NCI-H510A treated with DMSO at 0.1 percent for 48 hours (cell line): ENCODE measurements around the gene H2BK1.

Source experiments
- DNase-seq: peaks from one replicate; lab custom pipeline; 2025; lab: John Stamatoyannopoulos, UW

The H2BK1 gene

GRCh38 chr7:151210087-151210854 lies at the start of gene H2BK1:
Gene H2BK1, minus strand, starts transcription at chr7:151210488. Its CDS starts 170 bp downstream, at chr7:151210318.
- no peak for DNase-seq

DNA sequence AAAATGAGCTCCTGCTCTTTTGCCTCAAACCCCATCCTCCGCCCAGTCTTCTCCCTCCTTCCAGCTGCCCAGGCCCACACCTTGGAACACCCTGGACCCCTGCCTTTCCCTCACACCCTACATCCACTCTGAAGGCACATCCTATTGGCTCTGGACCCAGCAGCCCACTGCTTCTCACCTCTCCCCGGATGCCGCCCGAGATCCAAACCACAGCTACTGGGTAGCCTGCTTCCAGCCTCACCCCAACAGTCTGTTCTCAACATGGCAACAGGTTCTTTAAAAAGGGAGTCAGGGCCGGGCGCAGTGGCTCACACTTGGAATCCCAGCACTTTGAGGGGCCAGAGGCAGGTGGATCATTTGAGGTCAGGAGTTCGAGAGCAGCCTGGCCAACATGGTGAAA lies 47.7 kb upstream of the H2BK1 start:
- no peak for DNase-seq

DNA sequence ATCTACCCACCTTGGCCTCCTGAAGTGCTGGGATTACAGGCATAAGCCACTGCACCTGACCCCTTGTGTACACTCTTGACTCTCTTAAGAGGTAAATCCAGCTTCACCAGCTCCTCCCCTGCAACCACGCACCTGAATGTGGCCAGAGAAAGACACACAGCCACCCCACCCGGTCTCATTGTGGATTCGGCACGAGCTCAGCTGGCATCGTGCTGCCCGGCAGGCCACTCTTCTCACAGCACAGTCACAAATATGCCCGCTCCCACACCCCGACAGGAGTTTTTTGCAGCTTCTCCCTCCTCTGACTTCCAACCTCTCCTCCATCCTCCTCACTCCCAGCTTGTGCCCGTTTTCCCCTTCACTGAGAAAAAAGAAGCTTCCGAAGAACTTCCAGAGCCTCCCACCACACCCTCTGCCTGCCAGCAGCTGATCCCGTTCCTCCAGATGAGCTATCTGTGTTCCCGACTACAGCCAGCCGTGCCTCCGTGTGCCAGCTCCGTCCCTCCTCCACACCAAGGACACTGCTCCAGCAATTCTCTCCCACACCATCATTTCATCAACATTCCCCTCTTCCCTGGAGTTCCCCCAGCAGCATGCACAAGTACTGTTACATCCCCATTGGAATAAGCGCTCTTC lies 46.2 kb upstream of the H2BK1 start:
- DNase-seq = no peak

- no peak for DNase-seq
Measured at GRCh38 chr7:151255390-151255789, 45.1 kb upstream of the H2BK1 start.

DNA sequence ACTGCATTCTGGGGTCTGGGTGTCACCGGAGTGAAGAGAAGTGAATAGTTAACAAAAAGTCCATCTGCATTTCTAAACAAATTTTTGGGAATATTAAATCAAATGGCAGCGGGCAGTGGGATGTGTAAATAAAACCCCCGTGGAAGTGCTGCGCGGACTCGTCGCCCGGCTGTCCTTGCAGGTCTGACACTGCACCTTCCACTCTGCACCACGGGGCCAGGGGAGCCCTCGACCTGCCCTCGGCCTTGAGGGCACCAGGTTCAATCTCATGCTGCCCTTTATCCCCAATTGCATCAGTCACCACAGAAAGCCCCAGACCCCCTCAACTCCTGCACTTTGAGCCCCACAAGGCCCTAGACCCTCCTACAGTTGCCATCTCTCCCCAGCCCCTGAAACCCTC lies 44.6 kb upstream of the H2BK1 start:
- DNase-seq = no peak

DNA sequence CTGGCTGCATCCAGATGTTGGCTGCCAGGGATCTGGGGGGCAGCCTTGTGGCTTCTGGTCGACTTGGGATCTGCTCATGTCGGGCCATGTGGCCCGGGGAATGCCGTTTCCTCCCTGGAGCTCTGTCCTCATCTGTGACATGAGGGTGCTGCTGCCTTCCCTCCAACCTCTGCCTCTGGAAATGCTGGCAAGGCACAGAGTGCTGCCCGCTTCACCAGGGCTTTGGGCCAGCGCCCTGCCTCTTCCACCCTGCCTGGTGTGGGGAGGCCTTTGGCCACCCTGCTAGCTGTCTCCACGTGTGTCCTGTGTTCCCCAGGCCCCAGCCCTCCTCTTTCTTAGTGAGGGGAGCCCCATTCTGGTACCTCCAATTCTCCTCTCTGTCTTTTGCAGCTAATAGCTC lies 44.0 kb upstream of the H2BK1 start:
- no peak for DNase-seq

- no peak for DNase-seq
Measured at GRCh38 chr7:151252961-151253711, 42.8 kb upstream of the H2BK1 start.

DNA sequence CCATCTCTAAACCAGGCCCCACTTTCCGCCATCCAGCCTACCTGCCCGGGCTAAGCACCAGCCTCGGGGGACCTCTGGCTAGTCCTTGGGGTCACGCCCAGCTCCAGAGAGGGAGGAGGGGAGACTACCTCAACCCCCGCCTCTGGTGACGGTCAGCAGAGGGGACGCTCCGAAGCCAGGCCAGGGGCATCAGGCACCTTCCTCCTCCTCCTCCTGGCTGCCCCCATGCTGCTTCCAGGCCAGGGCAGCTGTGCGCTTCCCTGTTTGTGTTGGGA lies 42.2 kb upstream of the H2BK1 start:
- DNase-seq = no peak

DNA sequence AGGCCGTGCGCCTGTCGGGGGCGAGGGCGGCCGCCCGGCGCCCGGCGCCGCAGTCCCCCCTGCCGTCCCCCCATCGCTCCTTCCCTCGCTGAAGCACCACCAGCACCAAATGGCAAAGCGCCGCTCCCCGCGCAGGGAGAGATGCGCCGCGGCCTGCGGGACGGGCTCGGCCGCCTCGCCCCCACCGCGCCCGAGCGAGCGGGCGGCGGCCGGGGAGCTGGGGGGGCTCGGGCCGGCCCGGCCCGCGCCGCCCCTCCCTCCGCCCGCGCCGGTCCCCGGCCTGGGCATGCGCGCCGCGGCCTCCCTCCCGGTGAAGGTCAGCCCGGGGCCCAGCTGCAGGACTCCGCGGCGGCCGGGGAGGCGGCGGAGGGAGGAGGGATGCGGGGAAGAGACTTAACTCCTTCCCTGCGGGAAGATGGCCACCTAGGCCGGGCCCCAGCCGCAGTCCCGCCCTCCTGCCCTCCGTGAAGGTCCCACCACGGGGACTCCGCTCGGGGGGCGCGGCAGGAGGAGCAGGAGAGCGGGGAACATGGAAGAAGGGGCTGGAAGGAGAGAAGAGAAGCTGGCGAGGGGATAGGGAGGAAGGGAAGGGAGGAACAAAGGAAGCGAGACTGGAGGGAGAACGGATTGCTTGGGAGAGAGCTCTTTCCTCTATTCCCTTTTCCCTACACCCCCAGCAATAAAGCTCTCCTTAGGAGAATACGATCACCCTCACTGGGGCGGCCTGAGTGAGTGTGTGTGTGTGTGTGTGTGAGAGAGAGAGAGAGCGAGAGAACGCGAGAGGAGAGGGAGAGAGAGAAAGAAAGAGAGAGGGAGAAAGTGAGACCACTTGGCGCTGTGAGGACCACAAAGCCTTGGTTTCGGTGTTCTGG lies 41.6 kb upstream of the H2BK1 start:
- DNase-seq = peak; percentile 53

DNA sequence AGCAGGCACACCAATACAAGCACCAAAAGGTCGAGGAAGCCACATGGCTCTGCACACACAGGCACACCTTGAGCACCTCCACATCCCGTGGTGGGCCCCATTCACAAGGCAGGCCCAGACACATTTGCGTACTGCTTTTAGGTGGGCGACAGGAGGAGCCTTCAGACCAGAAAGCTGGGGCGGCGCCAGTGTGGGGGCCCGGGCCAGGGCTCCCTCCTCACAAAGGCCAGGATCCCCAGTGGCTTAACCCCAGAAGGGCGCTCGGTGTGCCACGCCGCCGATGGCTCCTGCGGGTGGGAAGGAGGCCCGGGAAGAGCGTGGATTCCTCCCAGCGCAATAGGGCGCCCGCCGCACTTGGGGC lies 41.0 kb upstream of the H2BK1 start:
- DNase-seq = no peak

DNA sequence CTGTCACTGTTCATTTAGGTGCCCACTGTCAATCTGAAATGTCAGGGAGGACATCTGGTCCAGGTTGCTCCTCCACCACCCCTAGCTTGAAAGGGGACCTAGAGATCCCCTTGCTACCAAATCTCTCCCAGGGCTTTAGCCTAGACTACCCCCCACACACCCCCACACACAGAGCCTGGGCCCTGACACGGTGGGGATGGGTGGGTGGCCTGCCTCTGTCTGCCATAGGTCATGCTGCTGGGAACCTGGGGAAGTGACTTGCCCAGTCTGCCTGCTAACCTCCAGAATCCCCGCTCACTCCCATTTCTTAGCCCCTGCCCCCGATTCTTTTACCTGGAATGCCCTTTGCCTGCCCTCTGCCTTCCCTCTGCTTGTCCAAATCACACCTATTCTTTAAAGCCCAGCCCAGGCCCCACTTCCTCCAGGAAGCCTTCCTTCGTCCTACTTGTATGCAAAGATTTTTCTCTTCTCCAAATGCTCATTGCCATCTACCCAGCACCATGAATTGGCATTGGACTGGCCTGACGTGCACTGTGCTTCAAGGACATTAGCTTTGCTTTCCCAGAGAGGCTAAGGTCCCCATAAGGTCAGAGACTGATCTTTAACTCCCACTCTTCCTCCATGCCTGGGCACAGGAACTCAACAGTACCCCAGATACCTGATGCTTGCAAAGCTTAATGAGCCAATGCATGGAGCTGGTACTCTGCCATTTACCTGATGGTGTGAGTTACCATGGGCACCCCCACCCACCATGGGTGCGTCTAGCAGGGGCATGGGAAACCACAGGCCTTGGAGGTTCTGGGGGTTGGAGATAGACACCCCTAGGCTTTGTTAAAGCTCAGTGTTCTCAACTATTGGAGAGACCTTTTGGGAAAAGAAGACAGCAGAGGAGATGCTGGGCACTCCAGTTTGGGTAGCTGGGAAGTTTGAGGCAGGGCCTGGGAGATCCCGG lies 40.2 kb upstream of the H2BK1 start:
- no peak for DNase-seq

- DNase-seq = no peak
Measured at GRCh38 chr7:151249732-151250072, 39.4 kb upstream of the H2BK1 start.

DNA sequence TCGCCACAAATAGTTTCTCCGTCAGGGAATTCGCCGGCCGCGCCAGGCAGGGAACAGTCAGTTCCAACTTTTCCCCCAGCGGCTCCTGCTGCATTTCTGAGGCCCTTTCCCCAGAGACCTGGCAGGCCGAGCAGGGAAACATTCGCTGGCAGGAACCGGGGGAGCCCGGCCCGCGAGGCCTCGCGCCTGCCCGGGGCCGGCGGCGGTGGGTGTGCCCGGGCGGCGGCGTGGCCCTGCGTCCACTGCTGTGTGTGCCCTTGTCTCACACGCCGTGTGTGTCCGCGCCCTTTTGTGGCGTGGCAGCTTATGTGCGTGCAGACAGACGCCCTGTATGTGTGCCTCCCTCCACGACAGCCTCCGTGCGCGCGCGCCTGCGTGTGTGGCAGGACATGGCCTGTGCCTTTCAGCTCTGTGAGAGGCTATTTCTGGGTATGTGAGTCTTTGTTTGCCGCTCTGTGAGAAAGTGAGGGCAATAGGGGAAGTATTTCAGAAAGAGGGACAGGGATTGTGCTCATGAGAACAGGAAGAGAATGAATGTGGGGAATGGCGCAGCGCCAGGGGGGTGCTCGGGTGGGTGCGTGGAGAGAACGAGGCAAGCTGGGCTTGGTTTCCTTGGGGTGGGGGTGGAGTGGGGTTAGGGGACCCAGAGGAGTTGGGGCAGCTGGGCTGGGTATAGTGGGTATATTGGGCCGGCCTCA lies 38.9 kb upstream of the H2BK1 start:
- no peak for DNase-seq

DNA sequence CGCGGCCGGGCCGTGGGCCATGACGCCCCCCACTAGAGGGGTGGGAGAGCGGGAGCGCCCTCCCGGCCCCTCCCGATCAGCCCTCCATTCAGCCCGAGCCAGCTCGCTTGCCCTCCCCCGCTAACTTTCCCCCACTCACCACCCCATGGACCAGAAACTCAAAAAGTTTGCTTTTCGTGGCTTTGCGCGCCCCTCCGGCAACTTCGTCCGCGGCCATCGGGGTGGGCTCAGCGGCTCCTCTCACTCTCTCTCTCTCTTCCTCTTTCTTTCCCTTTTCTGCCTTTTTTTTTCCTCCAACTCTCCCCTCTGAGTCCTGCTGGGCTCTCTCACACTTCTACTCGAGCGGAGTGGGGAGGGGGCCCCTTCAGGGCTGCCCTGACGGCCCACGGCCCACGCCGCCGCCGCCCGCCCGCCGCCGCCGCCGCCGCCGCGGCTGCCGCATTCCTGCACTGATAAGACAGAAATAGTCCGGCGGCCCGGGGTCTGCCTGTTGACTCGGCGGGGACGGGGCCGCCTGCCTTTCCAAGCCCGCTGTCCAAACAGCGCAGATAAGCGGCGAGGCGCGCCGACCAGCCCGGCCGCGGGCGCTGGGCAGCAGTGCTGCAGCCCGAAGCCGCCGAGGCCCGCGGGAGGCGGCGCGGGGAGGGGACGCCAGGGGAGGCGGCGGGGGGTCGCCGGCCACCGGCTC lies 38.2 kb upstream of the H2BK1 start, which contains the start of gene SMARCD3:
TSS of gene SMARCD3 (minus strand) at position 349 of the 688 bp plus-strand sequence. CDS start at position 217, 132 bp downstream.
- DNase-seq = no peak

DNA sequence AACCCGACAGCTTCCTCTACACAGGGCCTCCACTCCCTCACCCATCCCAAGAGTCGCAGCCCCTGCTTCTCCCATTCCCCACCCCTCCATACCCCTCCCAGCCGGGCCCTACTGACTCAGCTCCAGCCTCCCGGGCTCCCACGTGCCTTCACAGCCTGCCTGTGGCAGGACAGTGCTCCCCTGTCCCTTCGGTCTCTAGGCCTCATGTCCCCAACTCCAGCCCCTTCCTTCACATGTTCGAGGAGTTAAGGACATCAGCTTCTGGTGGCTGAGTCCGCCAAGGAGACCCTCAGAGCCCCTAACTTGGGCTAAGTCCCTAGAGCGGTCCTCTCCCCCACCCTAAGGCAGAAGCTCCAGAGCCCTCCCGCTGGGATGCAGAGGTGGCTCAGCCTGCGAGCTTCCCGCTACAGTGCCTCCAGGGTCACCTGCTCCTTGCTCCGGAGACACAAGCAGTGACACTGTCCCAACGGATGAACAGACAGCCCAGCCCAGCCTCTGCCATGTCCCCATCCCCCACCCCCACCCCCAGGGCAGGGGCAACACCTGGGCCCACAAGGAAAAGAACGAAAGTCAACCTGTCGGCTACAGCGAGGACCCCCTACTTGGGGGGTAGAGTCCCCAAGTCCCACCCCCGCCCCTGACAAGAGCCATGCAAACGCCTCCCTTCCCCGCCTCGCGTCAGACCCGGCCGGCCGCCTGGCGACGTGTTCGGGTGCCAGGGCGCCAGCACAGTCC lies 37.5 kb upstream of the H2BK1 start:
- no peak for DNase-seq

DNA sequence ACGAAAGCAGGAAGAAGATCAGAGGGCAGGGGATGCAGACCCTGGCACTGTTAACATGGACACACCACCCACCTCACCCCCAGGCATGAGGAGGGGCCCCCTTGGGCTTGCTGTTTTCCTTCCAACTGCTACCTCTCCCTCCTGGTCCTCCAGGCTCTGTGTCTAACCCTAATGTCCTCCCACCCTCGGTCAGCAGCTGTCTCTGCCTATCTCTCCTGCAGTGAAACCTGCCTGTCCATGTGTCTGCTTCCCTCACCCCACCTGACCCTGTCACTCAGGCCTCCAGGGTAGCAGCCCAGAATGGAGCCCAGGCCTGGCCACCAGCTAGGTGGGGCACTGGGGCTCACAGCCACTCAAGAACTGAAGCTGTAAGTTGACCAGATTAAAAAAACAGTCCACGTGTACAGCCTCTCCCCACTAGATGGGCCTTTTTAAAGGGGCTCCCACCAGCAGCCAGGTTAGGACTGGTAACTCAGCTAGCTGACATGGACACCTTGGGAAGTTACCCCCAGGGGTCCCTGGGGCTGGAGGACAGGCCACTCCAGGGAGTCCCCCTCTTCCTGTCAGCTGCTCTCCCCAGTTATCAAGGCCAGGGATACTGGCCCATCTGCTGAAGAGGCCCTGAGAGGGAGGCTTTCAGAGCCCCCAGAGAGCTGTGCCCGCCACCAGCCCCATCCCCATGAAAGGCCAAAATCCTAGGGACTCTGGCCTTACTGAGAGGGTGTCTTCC lies 36.7 kb upstream of the H2BK1 start:
- no peak for DNase-seq

DNA sequence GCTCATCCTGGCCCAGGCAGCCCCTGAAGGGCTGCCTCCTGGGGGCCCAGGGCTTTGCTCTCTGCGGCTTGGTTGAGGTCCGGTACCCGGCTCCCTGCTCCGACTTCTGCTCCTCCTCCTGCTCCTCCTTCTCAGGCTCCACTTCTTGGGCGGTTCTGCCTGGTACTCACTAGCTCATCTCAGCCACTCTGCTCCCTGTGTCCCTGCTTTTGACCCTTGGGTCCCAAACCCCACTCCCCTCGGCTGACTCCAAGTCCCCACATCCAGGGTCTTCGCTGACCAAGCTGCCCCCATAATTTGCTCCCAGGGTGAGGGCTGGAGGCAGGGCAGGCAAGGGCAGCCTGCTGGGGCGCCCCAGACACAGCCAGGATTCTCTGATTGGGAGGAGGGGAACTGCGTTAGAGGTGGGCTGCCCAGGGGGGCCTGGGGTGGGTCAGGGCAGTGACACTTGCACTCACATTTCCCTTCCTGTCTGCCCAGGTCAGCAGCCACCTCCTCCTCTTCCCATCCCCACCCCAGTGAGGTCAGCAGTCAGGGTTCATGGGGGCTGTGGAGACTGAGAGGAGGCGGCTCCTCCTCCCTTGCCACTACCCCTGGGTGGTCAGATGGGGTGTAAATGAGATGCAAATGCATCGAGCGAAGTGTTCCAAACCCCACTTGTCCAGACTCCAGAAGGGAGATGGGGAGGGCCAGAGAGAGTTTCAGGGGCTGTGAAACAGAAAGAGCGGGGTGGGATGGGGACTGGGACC lies 36.0 kb upstream of the H2BK1 start:
- no peak for DNase-seq
